ENCODE data around the gene SLC33A1. TPM values are rescaled to one million over a fixed set of nuclear protein-coding genes. Genes with fewer than 3 reads are reported as not detected.

SLC33A1 gene
- total RNA-seq, 1 donor from 2014 or later, result 27.0 TPM

DNA sequence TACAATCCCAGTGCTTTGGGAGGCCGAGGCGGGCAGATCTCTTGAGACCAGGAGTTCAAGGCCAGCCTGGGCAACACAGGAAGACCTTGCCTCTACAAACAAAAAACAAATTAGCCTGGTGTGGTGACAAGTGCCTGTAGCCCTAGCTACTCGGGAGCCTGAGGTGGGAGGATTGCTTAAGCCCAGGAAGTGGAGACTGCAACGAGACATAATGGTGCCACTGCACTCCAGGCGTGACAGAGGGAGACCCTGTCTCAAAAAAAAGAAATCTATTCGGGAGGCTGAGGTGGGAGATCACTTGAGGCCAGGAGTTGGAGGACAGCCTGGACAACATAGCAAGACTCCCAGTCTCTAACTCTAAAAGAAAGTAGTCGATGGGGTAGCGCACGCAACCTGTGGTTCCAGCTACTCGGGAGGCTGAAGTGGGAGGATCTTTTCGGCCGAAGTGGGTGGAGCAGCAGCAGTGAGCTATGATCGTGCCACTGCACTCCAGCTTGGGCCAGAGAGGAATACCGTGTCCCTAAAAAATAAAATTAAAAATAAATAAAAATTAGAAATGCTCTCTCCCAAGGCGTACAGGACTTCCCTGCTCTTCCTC is 48.9 kb downstream of the SLC33A1 start:
- no peak for DNase-seq (ENCODE audit: extremely low spot score in 2 of 2)
- intact Hi-C loops (cut with DNase I), result no loop called here

GRCh38 chr3:155804323-155804722 is 49.9 kb downstream of the SLC33A1 start:
- no peak for TF ChIP-seq POLR2AphosphoS5 (IDR thresholded peaks at IDR 0.05; ENCODE audit: insufficient read depth in 1 of 2, low read depth in 1 of 2)
- no peak for TF ChIP-seq POLR2A (IDR thresholded peaks at IDR 0.05)
- no peak for TF ChIP-seq CTCF (IDR thresholded peaks at IDR 0.05)
- intact Hi-C loops (cut with DNase I), result no loop called here
- no peaks in the 10 kb centered on the region for H3K36me3 ChIP-seq

More for the DNA sequence above, 48.9 kb downstream of the SLC33A1 start:
- Histone ChIP-seq H3K36me3 (no peaks in the 10 kb centered on the region), H3K4me1 (no peaks in the 10 kb centered on the region), H3K27ac (peak overlapping the region; percentile 86), H3K27me3 (no peaks in the 10 kb centered on the region), H3K9me3 (no peaks in the 10 kb centered on the region), H3K4me3 (peak overlapping the region; percentile 71 to 85)
- TF ChIP-seq POLR2AphosphoS5 (IDR thresholded peaks at IDR 0.05; ENCODE audit: insufficient read depth in 1 of 2, low read depth in 1 of 2), result no peak
- no peak for TF ChIP-seq CTCF (IDR thresholded peaks at IDR 0.05)
- no peak for TF ChIP-seq POLR2A (IDR thresholded peaks at IDR 0.05)

DNA sequence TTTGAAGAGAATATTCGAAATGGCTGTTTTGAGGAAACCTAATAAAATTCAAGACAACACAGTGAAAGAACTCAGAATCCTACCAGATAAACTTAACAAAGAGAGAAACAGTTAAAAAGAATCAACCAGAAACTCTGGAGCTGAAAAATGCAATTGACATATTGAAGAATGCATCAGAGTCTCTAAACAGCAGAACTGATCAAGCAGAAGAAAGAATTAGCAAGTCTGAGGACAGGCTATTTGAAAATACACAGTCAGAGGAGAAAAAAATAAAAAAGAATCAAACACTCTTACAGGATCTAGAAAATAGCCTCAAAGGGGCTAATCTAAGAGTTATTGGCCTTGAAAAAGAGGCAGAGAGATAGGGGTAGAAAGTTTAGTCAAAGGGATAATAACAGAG is 61.7 kb downstream of the SLC33A1 start:
- TF ChIP-seq POLR2A (IDR thresholded peaks at IDR 0.05) (no peak), POLR2AphosphoS5 (IDR thresholded peaks at IDR 0.05; ENCODE audit: insufficient read depth in 1 of 2, low read depth in 1 of 2) (no peak)
- Histone ChIP-seq H3K4me1 (no peaks in the 10 kb centered on the region), H3K9me3 (no peaks in the 10 kb centered on the region), H3K36me3 (peaks cover 0 to 9% of the 10 kb centered on the region in 2 donors), H3K4me3 (no peak overlapping the region), H3K27me3 (no peaks in the 10 kb centered on the region), H3K27ac (no peak overlapping the region)
- intact Hi-C loops (cut with DNase I), result no loop called here
- no peak for DNase-seq (ENCODE audit: extremely low spot score in 2 of 2)

More at GRCh38 chr3:155804323-155804722, 49.9 kb downstream of the SLC33A1 start:
- Histone ChIP-seq H3K9me3 (no peaks in the 10 kb centered on the region), H3K27me3 (no peaks in the 10 kb centered on the region), H3K27ac (no peak overlapping the region), H3K4me1 (no peaks in the 10 kb centered on the region), H3K4me3 (no peak overlapping the region)
- DNase-seq (ENCODE audit: extremely low spot score in 2 of 2), result no peak

GRCh38 chr3:155791190-155791589 is 63.0 kb downstream of the SLC33A1 start:
- Histone ChIP-seq H3K36me3 (peaks cover 0 to 9% of the 10 kb centered on the region in 2 donors), H3K4me3 (no peak overlapping the region), H3K9me3 (no peaks in the 10 kb centered on the region), H3K27me3 (no peaks in the 10 kb centered on the region), H3K4me1 (no peaks in the 10 kb centered on the region), H3K27ac (no peak overlapping the region)
- TF ChIP-seq POLR2AphosphoS5 (IDR thresholded peaks at IDR 0.05; ENCODE audit: insufficient read depth in 1 of 2, low read depth in 1 of 2) (no peak), POLR2A (IDR thresholded peaks at IDR 0.05) (no peak), CTCF (IDR thresholded peaks at IDR 0.05) (no peak)
- no peak for DNase-seq (ENCODE audit: extremely low spot score in 2 of 2)
- intact Hi-C loops (cut with DNase I), result no loop called here

GRCh38 chr3:155790272-155790925 is 63.8 kb downstream of the SLC33A1 start:
- H3K9me3 ChIP-seq, result no peaks in the 10 kb centered on the region
- no peak for DNase-seq (ENCODE audit: extremely low spot score in 2 of 2)
- intact Hi-C loops (cut with DNase I), result no loop called here
- no peaks in the 10 kb centered on the region for H3K4me1 ChIP-seq
- no peak overlapping the region for H3K27ac ChIP-seq
- H3K4me3 ChIP-seq, result no peak overlapping the region
- H3K27me3 ChIP-seq, result no peaks in the 10 kb centered on the region
- H3K36me3 ChIP-seq, result peaks cover 0 to 9% of the 10 kb centered on the region in 2 donors
- TF ChIP-seq POLR2AphosphoS5 (IDR thresholded peaks at IDR 0.05; ENCODE audit: insufficient read depth in 1 of 2, low read depth in 1 of 2) (no peak), POLR2A (IDR thresholded peaks at IDR 0.05) (no peak), CTCF (IDR thresholded peaks at IDR 0.05) (no peak)

Data from vagina (tissue), 2 donors.